Measurements from ENCODE around the gene NYAP2. TPM values are rescaled to one million over a fixed set of nuclear protein-coding genes. Genes with fewer than 3 reads are reported as not detected.

NYAP2 gene
- polyA plus RNA-seq, 2 donors, result 0.08 to 0.09 TPM

DNA sequence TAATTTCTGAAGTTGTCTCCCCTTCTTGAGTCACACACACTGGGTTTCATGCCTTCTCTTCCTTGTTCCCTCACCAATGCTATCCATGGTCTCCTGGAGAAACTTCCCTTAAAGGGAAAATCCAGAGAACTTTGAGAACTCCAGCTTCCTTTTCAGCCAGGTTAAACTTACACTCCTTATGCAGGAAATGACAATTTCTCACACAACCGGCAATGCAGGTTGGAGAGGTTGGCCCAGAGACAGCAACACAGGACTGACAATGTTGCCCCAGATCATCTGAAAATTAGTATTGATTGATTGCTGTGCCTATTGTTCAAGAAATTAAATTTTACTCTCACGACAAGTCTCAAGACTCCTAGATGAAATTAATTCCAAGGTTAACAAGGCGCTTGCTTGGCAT lies 292.2 kb downstream of the NYAP2 start:
- WGBS, 2 donors, result 72 to 77% methylated on average over 3 of the region's 3 CpGs

DNA sequence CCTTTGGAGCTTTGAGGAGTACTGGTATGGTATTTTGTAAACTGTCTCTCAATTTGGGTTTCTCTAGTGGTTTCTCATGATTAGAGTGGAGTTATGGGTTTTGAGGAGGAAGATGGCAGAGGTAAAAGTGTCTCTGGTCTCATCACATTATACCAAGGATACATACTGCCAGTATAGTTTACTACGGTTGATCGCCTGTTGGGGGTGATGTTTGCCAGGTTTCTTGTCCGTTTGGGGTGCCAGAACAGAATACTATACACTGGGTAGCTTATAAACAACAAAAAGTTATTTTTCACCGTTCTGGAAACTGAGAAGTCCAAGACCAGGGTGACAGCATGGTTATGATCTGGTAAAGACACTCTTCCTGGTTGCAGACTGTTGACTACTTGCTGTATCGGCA lies 293.7 kb downstream of the NYAP2 start:
- H3K27ac ChIP-seq (ENCODE audit: low read depth in 2 of 2, low read length in 1 of 2), result no peak overlapping the region
- H3K36me3 ChIP-seq (ENCODE audit: control insufficient read depth in 2 of 2, insufficient read depth in 2 of 2, low read length in 1 of 2), result no peaks in the 10 kb centered on the region
- H3K4me3 ChIP-seq (ENCODE audit: low read depth in 1 of 2, low read length in 2 of 2), result no peak overlapping the region
- no peaks in the 10 kb centered on the region for H3K27me3 ChIP-seq (ENCODE audit: control insufficient read depth in 1 of 2, insufficient read depth in 2 of 2, low read length in 2 of 2)
- 76 to 77% methylated on average over 5 of the region's 5 CpGs for WGBS, 2 donors
- no peaks in the 10 kb centered on the region for H3K9me3 ChIP-seq (ENCODE audit: control insufficient read depth in 2 of 2, insufficient read depth in 1 of 2, low read depth in 1 of 2, low read length in 1 of 2)
- H3K4me1 ChIP-seq (ENCODE audit: control insufficient read depth in 2 of 2, insufficient read depth in 2 of 2, low read length in 1 of 2), result no peaks in the 10 kb centered on the region

More for the DNA sequence above, 292.2 kb downstream of the NYAP2 start:
- H3K9me3 ChIP-seq (ENCODE audit: control insufficient read depth in 2 of 2, insufficient read depth in 1 of 2, low read depth in 1 of 2, low read length in 1 of 2), result no peaks in the 10 kb centered on the region
- no peaks in the 10 kb centered on the region for H3K36me3 ChIP-seq (ENCODE audit: control insufficient read depth in 2 of 2, insufficient read depth in 2 of 2, low read length in 1 of 2)
- H3K27ac ChIP-seq (ENCODE audit: low read depth in 2 of 2, low read length in 1 of 2), result no peak overlapping the region
- no peak overlapping the region for H3K4me3 ChIP-seq (ENCODE audit: low read depth in 1 of 2, low read length in 2 of 2)
- no peaks in the 10 kb centered on the region for H3K4me1 ChIP-seq (ENCODE audit: control insufficient read depth in 2 of 2, insufficient read depth in 2 of 2, low read length in 1 of 2)
- H3K27me3 ChIP-seq (ENCODE audit: control insufficient read depth in 1 of 2, insufficient read depth in 2 of 2, low read length in 2 of 2), result no peaks in the 10 kb centered on the region

DNA sequence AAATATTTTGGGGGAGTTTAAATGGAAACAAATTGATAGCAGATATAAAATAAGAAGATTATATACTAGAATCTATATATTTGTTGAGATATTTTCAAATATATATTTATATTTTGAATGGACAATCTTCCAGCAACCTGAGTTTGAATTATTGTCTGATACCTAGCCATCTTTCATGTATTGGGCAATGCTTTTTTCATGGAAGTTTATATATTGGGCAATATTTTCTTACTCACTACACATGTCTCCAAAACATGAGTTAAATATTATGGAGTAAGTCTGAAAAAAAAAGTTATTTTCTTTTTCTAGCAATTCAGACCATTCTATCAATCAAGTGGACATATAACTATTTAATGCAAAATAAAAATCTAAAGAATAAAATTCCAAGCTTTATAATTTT lies 295.2 kb downstream of the NYAP2 start:
- H3K27me3 ChIP-seq (ENCODE audit: control insufficient read depth in 1 of 2, insufficient read depth in 2 of 2, low read length in 2 of 2), result no peaks in the 10 kb centered on the region
- H3K4me1 ChIP-seq (ENCODE audit: control insufficient read depth in 2 of 2, insufficient read depth in 2 of 2, low read length in 1 of 2), result no peaks in the 10 kb centered on the region

DNA sequence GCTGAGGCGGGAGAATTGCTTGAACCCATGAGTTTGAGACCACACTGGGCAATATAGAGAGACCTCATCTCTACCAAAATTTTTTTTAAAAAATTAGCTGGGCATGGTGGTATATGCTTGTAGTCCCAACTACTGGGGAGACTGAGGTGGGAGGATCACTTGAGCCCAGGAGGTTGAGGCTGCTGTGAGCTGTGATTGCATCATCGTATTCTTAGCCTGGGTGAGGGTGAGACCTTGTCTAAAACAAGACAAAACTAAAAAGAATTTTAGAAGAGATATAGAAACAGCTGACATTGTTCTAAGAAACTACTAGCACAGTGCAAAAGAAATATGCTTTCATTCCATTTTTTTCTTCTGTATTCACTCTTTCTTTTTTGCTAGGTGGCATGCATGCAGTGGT lies 298.4 kb downstream of the NYAP2 start:
- H3K36me3 ChIP-seq (ENCODE audit: control insufficient read depth in 2 of 2, insufficient read depth in 2 of 2, low read length in 1 of 2), result no peaks in the 10 kb centered on the region
- H3K27ac ChIP-seq (ENCODE audit: low read depth in 2 of 2, low read length in 1 of 2), result no peak overlapping the region
- no peaks in the 10 kb centered on the region for H3K27me3 ChIP-seq (ENCODE audit: control insufficient read depth in 1 of 2, insufficient read depth in 2 of 2, low read length in 2 of 2)
- WGBS, 2 donors, result 89 to 93% methylated on average over 2 of the region's 2 CpGs
- no peaks in the 10 kb centered on the region for H3K4me1 ChIP-seq (ENCODE audit: control insufficient read depth in 2 of 2, insufficient read depth in 2 of 2, low read length in 1 of 2)
- no peaks in the 10 kb centered on the region for H3K9me3 ChIP-seq (ENCODE audit: control insufficient read depth in 2 of 2, insufficient read depth in 1 of 2, low read depth in 1 of 2, low read length in 1 of 2)
- H3K4me3 ChIP-seq (ENCODE audit: low read depth in 1 of 2, low read length in 2 of 2), result no peak overlapping the region

More for the DNA sequence above, 295.2 kb downstream of the NYAP2 start:
- Histone ChIP-seq H3K9me3 (ENCODE audit: control insufficient read depth in 2 of 2, insufficient read depth in 1 of 2, low read depth in 1 of 2, low read length in 1 of 2) (no peaks in the 10 kb centered on the region), H3K27ac (ENCODE audit: low read depth in 2 of 2, low read length in 1 of 2) (no peak overlapping the region), H3K36me3 (ENCODE audit: control insufficient read depth in 2 of 2, insufficient read depth in 2 of 2, low read length in 1 of 2) (no peaks in the 10 kb centered on the region), H3K4me3 (ENCODE audit: low read depth in 1 of 2, low read length in 2 of 2) (no peak overlapping the region)

All from esophagus (tissue), 2 donors.